ENCODE measurements around the gene SP5.

Gene SP5

GRCh38 chr2:170737406-170737805, 22.3 kb downstream of the SP5 start:
- no peaks in the 10 kb centered on the region for H3K79me2 ChIP-seq (ENCODE audit: low read length)
- no peak overlapping the region for H3K4me2 ChIP-seq (ENCODE audit: low read depth, low read length)
- H3K27me3 ChIP-seq (replicated peaks; ENCODE audit: insufficient read depth, low read length) = no peaks in the 10 kb centered on the region
- H3F3A ChIP-seq (ENCODE audit: insufficient read depth, low read length) = no peaks in the 10 kb centered on the region
- no peak overlapping the region for H3K9ac ChIP-seq (ENCODE audit: low read length)
- H3K4me3 ChIP-seq (ENCODE audit: low read length) = no peak overlapping the region
- TF ChIP-seq EZH2 (optimal IDR thresholded peaks at IDR 0.05; ENCODE audit: low read depth, low read length) = no peak
- no peak for TF ChIP-seq EZH2phosphoT487 (IDR thresholded peaks at IDR 0.05; ENCODE audit: low read length)
- TF ChIP-seq, protein P1, sequence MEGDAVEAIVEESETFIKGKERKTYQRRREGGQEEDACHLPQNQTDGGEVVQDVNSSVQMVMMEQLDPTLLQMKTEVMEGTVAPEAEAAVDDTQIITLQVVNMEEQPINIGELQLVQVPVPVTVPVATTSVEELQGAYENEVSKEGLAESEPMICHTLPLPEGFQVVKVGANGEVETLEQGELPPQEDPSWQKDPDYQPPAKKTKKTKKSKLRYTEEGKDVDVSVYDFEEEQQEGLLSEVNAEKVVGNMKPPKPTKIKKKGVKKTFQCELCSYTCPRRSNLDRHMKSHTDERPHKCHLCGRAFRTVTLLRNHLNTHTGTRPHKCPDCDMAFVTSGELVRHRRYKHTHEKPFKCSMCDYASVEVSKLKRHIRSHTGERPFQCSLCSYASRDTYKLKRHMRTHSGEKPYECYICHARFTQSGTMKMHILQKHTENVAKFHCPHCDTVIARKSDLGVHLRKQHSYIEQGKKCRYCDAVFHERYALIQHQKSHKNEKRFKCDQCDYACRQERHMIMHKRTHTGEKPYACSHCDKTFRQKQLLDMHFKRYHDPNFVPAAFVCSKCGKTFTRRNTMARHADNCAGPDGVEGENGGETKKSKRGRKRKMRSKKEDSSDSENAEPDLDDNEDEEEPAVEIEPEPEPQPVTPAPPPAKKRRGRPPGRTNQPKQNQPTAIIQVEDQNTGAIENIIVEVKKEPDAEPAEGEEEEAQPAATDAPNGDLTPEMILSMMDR (IDR thresholded peaks at IDR 0.05; ENCODE audit: low read length) = no peak
- no peaks in the 10 kb centered on the region for H3K36me3 ChIP-seq (replicated peaks; ENCODE audit: insufficient read depth, low read length)
- no peaks in the 10 kb centered on the region for H3K4me1 ChIP-seq (ENCODE audit: low read length)
- H3K9me2 ChIP-seq (replicated peaks; ENCODE audit: insufficient read depth, low read length) = no peaks in the 10 kb centered on the region
- no peak overlapping the region for H2AFZ ChIP-seq (ENCODE audit: low read length)
- no peak overlapping the region for H3K27ac ChIP-seq (ENCODE audit: low read length)
- H4K20me1 ChIP-seq (ENCODE audit: insufficient read depth, low read length) = no peaks in the 10 kb centered on the region
- DNase-seq = no peak
- H3K9me3 ChIP-seq (replicated peaks; ENCODE audit: insufficient read depth, low read length) = no peaks in the 10 kb centered on the region

DNA sequence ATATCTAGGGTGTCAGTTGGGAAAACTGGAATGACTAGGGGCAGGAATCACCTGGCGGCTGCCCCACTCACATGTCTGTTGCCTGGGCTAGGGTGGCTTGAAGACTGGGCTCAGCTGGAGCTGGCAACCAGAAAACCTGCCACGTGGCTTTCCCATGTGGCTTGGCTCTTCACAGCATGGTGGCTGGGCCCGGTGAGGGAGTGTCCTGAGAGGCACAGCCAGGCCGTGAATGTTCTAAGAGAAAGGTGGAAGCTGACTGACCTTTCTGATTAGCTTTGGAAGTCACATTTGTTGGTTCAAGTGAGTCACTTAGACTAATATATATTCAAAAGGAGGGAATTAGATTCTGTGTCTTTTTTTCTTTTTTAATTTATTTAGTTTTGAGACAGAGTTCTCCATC, 22.7 kb downstream of the SP5 start:
- Histone ChIP-seq H3K27me3 (replicated peaks; ENCODE audit: insufficient read depth, low read length) (no peaks in the 10 kb centered on the region), H2AFZ (ENCODE audit: low read length) (no peak overlapping the region), H3K4me1 (ENCODE audit: low read length) (no peaks in the 10 kb centered on the region), H3K9me3 (replicated peaks; ENCODE audit: insufficient read depth, low read length) (no peaks in the 10 kb centered on the region), H3K36me3 (replicated peaks; ENCODE audit: insufficient read depth, low read length) (no peaks in the 10 kb centered on the region), H3K4me3 (ENCODE audit: low read length) (no peak overlapping the region), H3F3A (ENCODE audit: insufficient read depth, low read length) (no peaks in the 10 kb centered on the region), H4K20me1 (ENCODE audit: insufficient read depth, low read length) (no peaks in the 10 kb centered on the region), H3K9ac (ENCODE audit: low read length) (no peak overlapping the region), H3K4me2 (ENCODE audit: low read depth, low read length) (no peak overlapping the region), H3K79me2 (ENCODE audit: low read length) (no peaks in the 10 kb centered on the region), H3K27ac (ENCODE audit: low read length) (no peak overlapping the region), H3K9me2 (replicated peaks; ENCODE audit: insufficient read depth, low read length) (no peaks in the 10 kb centered on the region)
- TF ChIP-seq, protein P1 (IDR thresholded peaks at IDR 0.05; ENCODE audit: low read length) = no peak
- no peak for TF ChIP-seq EZH2phosphoT487 (IDR thresholded peaks at IDR 0.05; ENCODE audit: low read length)
- no peak for TF ChIP-seq EZH2 (optimal IDR thresholded peaks at IDR 0.05; ENCODE audit: low read depth, low read length)
- no peak for DNase-seq

DNA sequence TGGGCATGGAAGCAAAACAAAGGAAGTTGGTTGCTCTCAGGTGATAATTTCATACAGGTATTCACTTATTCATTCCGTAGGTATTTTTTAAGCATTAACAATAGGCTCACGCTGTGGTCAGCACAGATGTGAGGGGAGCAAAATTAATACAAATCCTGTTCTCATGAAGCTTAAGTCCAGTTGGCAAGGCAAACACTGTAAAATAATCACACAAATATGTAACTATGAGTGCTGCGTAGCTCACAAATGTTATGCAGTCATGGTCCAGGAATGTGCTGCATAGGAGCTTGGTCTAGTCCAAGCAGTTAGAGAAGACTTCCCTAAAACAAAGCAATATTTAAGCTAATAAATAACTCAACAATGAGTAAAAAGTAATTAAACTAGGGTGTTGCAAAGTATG, 23.9 kb downstream of the SP5 start:
- H3K4me1 ChIP-seq (ENCODE audit: low read length) = no peaks in the 10 kb centered on the region
- no peak for DNase-seq
- no peaks in the 10 kb centered on the region for H3F3A ChIP-seq (ENCODE audit: insufficient read depth, low read length)
- no peak overlapping the region for H3K4me3 ChIP-seq (ENCODE audit: low read length)
- no peaks in the 10 kb centered on the region for H3K9me2 ChIP-seq (replicated peaks; ENCODE audit: insufficient read depth, low read length)
- H3K27me3 ChIP-seq (replicated peaks; ENCODE audit: insufficient read depth, low read length) = no peaks in the 10 kb centered on the region
- H4K20me1 ChIP-seq (ENCODE audit: insufficient read depth, low read length) = no peaks in the 10 kb centered on the region
- H3K27ac ChIP-seq (ENCODE audit: low read length) = no peak overlapping the region
- H3K79me2 ChIP-seq (ENCODE audit: low read length) = no peaks in the 10 kb centered on the region
- TF ChIP-seq, protein P1 (IDR thresholded peaks at IDR 0.05; ENCODE audit: low read length) = no peak
- TF ChIP-seq EZH2phosphoT487 (IDR thresholded peaks at IDR 0.05; ENCODE audit: low read length) (no peak), EZH2 (optimal IDR thresholded peaks at IDR 0.05; ENCODE audit: low read depth, low read length) (no peak)
- H3K4me2 ChIP-seq (ENCODE audit: low read depth, low read length) = no peak overlapping the region
- H2AFZ ChIP-seq (ENCODE audit: low read length) = no peak overlapping the region
- H3K9me3 ChIP-seq (replicated peaks; ENCODE audit: insufficient read depth, low read length) = no peaks in the 10 kb centered on the region
- H3K36me3 ChIP-seq (replicated peaks; ENCODE audit: insufficient read depth, low read length) = no peaks in the 10 kb centered on the region
- no peak overlapping the region for H3K9ac ChIP-seq (ENCODE audit: low read length)
